Myometrial cell (primary cell): ENCODE data around the gene BRAF. TPM values are rescaled to one million over a fixed set of nuclear protein-coding genes. Genes with fewer than 3 reads are reported as not detected.

Experiments used
- total RNA-seq: library from RNA; depleted of rRNA; stranded (reverse); fragments of >200 nt; gene quantifications from 2 replicates; pipeline ENCODE4 v1.2.3, GENCODE V29; 2015

Gene BRAF
- total RNA-seq: 9.8 and 12.2 TPM in 2 replicates

GRCh38 chr7:140924821-140925421 lies at the start of gene BRAF:
TSS of gene BRAF (minus strand) at chr7:140924929. CDS start at chr7:140924703, 226 bp downstream.

GRCh38 chr7:140696680-140697446 lies 227.9 kb downstream of the BRAF start, which contains the start of gene NDUFB2:
TSS of gene NDUFB2 (plus strand) at chr7:140696708. CDS start at chr7:140696745, 37 bp downstream.

GRCh38 chr7:140672382-140673062 lies 252.2 kb downstream of the BRAF start, which contains the start of gene ADCK2:
TSS of gene ADCK2 (plus strand) at chr7:140672945. CDS start at chr7:140673331, 386 bp downstream.

Other genes starting within 250 kb of the BRAF start
- 203 and 401 TPM in 2 replicates for gene NDUFB2, start 228.2 kb downstream of the BRAF start, total RNA-seq
- gene MRPS33, start 90.0 kb upstream of the BRAF start, total RNA-seq: 24.1 and 28.0 TPM in 2 replicates
- under 0.01 TPM in 1 of 2 replicates, not detected in the other for gene TMEM178B, start 149.1 kb upstream of the BRAF start, total RNA-seq